HG02981 (cell line): ENCODE measurements around the gene SMOC2.
"Not testable (repeated sequence)": the region's sequence is repeated elsewhere in the genome, so short reads cannot be mapped to it uniquely, and the experiment has no call there.

Experiments used
- ATAC-seq: cut with Tn5 transposase; IDR thresholded peaks from one replicate; pipeline ENCODE4 v1.9.1; 2021; ENCODE audit warnings: mild to moderate bottlenecking, moderate library complexity; ENCODE audit not compliant: unreplicated experiment

The SMOC2 gene

DNA sequence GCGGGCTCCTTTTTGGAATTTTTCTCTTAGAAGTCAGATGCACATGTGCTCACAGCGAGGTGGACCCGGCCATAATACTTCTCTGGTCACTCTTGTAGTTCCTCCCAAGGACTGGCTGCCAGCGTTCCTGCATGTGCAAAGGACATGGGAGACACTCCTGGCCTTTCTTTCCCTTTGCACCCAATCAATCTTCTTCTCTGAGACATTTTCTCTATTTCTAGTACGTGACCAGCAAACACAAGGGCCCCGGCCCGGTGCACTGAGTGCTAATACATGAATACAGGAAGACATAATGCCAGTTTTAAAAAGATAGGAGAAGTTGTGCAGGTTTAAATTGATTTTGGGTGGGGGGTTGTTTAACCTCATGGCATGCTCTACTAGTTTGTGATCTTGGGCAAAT, 233.6 kb downstream of the SMOC2 start:
- ATAC-seq = no peak

GRCh38 chr6:168675375-168675774, 234.4 kb downstream of the SMOC2 start:
- ATAC-seq = no peak

GRCh38 chr6:168675933-168676551, 235.1 kb downstream of the SMOC2 start:
- ATAC-seq = no peak

GRCh38 chr6:168676552-168677322, 235.8 kb downstream of the SMOC2 start:
- no peak for ATAC-seq

- not testable (repeated sequence) for ATAC-seq
Observed at GRCh38 chr6:168677323-168677781, 236.4 kb downstream of the SMOC2 start.

GRCh38 chr6:168678077-168678476, 237.1 kb downstream of the SMOC2 start:
- no peak for ATAC-seq

DNA sequence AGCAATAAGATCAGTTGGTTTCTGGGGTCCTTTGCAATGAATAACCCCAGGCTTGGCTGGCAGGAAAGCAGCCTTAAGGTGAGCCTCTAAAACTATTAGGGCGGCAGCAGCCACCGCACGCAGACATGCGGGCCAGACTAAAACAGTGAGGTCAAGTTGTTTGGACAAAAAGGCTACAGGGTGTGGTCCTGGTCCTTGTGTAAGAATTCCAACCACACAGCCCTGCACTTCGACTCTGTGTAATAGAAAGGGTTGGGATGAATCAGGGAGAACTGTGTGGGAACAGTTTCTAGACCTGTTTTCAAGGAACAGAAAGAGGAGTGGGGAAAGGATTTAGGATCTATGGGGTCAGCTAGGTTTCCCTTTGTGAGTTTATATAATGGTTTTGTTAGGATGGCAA, 237.6 kb downstream of the SMOC2 start:
- no peak for ATAC-seq

DNA sequence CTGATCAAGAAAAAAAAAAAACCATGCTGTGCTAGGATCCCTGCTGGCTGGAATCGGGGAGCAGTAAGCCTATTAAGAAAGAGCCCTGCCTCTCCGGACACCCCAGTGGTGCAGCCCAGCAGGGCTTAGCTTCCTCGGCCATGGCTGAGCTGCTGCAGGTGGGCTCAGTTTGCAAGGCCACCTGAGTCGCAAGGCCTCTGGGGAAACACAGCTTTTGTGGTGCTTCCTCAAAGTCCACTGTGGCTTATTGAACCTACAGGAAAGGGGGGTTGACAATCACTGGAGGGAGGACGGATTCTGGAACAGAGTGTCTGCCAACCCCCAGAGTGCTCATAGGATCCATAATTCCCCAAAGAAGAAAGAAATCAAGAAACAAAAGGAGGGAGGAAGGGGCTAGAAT, 240.8 kb downstream of the SMOC2 start:
- ATAC-seq = no peak

GRCh38 chr6:168683621-168684020, 242.6 kb downstream of the SMOC2 start:
- no peak for ATAC-seq

GRCh38 chr6:168684471-168684870, 243.5 kb downstream of the SMOC2 start:
- ATAC-seq = no peak

GRCh38 chr6:168684906-168685305, 243.9 kb downstream of the SMOC2 start:
- no peak for ATAC-seq

GRCh38 chr6:168686029-168686738, 245.2 kb downstream of the SMOC2 start:
- no peak for ATAC-seq

DNA sequence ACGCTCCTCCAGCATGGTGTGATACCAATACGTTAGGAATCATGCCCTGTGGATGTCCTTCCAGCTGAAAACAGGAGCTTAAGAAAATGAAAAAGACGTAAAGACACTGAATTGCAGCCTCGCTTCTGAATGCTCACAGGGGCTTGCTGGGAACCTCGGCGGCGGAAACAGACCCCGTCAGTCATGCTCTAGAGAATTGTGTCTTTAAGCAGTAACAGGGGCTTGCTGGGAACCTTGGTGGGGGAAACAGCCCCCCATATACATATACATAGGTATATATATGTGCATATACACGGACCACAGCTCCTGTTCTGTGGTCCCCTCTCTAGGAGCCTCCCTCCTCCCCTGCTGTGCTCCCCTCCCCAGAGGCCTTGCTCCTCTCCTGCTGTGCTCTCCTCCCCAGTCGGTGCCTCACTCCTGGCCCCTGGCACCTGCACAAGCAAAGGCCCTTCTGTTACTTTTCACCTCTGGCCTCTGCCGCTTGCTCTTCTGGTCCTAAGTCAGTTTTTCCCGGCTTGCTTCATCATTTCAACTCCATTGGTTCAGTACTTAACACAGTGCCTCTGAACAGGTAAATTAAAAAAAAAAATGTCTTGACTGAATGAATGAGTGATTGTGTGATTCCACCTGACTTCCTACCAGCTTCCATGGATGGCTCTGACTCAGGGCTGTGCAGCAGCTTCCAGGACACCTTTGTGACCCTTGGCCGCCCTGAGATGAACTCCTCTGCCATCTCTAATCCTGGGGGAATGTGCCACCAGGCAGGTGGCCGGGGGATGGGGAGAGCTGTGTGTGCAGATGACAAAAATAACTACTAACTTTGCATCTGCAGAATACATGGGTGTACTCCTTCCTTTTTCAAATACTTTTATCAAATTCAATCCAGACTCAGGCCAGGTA, 246.1 kb downstream of the SMOC2 start:
- ATAC-seq = no peak

GRCh38 chr6:168690271-168690670, 249.3 kb downstream of the SMOC2 start:
- ATAC-seq = no peak

DNA sequence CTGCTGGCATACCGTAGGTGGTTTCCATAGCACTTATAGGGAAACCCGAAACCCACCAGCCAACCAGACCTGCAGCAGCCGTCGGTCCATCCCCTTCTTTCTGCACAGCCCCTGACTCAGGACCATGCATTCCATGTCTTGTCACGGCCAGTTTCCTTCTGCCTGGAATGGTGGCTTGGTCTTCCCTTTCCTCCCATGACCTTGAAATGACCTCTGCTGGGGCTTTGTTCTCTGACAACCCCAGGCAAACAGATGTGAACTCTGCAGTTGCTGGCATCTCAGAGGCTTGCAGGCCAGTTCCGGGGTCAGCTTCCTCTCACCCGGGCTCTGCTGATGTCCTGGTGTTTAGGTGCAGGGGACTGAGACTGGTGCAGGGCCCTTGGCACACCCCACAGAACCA, 250.8 kb downstream of the SMOC2 start:
- ATAC-seq = no peak

DNA sequence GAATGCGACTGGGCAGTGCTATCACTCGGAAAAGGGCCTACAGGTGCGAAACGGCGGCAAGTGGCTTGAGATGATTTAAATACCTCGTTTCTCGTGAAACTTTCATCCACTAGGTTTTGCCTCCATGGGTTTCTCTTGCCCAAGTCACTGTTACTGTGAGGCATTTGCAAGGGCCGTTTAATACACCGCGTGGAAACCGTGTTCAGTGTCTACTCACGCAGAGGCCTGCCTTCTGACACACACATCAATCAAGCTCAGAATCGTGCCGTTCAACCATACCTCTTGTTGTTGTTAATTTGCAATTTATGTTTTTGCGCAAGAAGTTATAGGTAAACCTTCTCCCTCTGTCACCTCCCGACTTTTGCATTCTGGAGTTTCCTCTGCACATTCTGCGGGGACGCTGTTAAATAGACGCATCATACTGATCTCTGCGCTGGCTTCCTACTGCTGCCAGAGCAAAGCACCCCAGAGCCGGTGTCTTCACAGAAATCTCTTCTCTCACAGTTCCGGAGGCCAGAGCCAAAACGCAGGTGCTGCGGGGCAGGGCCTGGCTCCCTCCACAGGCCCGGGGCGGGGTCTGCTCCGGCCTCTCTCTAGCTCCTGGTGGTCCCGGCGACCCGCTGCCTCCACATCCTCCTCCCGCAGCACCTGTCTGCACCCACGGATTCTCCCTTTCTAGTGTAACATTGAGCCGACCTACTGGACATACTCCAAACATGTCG, 251.4 kb downstream of the SMOC2 start:
- no peak for ATAC-seq

- not testable (repeated sequence) for ATAC-seq
Observed at GRCh38 chr6:168692915-168693257, 251.9 kb downstream of the SMOC2 start.

DNA sequence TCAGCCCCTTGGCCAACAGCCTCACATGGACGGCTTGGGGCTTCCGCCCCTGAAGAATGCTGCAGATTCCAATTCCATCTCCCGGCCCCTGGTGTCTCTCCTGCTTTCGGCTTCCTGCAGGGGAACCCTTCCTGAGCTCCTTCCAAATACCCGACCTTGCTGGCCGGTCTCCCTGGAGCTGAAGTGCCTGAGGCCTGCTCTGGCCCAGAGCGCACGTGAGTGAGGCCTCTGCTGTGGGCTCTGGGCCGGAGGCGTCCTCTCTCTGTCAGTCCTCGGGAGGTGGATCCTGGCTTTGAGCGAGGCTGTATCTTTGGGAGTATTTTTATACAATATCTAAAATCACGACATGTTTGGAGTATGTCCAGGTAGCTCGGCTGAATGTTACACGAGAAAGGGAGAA, 253.8 kb downstream of the SMOC2 start:
- not testable (repeated sequence) for ATAC-seq

DNA sequence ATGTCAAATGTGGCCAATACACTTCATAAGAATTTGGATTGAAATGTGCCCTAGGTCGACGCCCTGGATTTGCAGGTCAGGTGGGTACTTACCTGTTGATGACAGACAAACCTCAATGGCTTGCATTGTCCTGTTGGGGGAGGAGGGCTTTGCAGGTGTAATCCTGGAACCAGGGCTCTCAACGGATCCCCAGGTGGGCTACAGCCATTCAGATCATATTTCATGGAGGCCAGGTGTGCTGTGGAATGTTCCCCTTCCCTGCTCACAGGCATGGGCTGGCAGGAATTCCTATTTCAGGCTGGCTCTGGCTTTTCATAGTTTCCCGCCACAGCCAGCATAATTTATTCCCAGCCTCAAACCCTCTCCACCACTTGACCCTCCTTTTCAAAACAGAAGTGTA, 254.7 kb downstream of the SMOC2 start:
- no peak for ATAC-seq

DNA sequence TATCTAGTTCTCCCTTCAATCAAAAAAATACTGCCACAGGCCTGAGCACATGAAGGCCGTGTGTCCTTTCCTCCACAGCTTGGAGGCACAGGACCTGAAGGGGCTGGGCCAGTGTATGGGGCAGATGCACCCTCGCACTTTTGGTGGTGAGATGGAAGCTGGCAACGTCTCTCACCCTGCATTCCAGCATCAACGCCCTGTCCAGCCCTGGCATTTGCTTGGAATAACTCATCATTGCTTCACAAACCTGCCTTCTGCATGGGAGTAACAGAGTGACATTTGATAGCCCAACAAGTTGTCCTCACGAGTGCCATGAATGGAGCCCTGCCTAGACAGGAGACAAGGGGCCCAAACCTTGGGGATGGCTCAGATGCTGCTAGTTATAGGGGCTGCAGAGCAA, 257.9 kb downstream of the SMOC2 start:
- no peak for ATAC-seq
